ENCODE data around the gene UNCX. TPM values are rescaled to one million over a fixed set of nuclear protein-coding genes. Genes with fewer than 3 reads are reported as not detected.

The UNCX gene
- total RNA-seq, 2 donors from 2014 or later = 0.13 TPM; not detected in 1

DNA sequence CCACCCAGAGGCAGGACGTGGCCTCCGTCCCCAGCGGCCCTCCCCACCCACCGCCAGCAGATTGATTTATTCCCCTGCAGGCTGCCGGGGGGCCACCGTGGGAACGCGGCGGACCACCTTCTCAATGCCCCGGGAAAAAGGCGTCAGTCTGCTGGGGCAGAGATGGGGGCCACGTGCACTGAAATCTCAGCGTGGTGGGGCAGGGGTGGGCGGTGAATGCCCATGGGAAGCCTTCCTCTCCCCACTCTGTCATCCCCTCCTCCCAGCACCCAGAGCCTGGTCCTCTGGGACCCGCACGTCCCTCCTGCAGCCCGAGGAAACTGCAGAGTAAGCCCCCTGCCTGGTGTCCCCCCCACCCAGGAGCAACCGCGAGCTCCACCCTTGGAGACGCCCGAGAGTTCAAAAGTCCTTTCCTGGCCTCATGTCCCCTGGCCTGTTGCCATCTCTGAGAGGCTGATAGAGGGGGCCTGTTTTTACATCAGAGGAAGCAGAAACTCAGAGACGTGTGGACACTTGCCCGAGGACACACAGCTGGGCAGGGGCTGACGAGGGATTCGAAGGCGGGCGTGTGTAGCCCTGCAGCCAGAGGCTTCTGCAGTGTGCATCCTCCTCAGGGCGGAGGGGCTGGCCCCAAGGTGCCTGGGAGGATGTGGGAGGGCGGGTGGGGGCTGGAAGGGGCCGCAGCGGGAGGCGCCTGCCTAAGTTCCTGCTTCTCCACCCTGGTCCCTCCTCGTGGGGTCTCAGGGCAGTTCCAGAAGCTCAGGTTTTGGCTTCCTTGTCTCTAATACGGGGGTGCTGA is 21.8 kb downstream of the UNCX start:
- no peaks in the 10 kb centered on the region for H3K4me1 Mint-ChIP-seq
- Histone ChIP-seq H3K9ac (ENCODE audit: extremely low read depth, low read length, poor library complexity, severe bottlenecking) (no peak overlapping the region), H3K27me3 (ENCODE audit: control insufficient read depth, insufficient read depth, low read length, poor library complexity, severe bottlenecking) (peaks cover 34% of the 10 kb centered on the region), H3K27ac (ENCODE audit: low read depth, low read length) (no peak overlapping the region), H3K9me3 (ENCODE audit: control insufficient read depth, low read length) (no peaks in the 10 kb centered on the region), H3K4me1 (ENCODE audit: control insufficient read depth, insufficient read depth, low read length) (no peaks in the 10 kb centered on the region), H3K4me3 (ENCODE audit: low read length) (no peak overlapping the region), H3K36me3 (ENCODE audit: control insufficient read depth, insufficient read depth, low read length) (no peaks in the 10 kb centered on the region)
- H3K4me3 Mint-ChIP-seq = no peak overlapping the region
- H3K27me3 Mint-ChIP-seq (ENCODE audit: insufficient read depth) = peaks cover 30% of the 10 kb centered on the region
- no peaks in the 10 kb centered on the region for H3K36me3 Mint-ChIP-seq (ENCODE audit: low read depth)
- H3K9me3 Mint-ChIP-seq = no peaks in the 10 kb centered on the region
- DNase-seq = no peak
- TF ChIP-seq, protein P1, sequence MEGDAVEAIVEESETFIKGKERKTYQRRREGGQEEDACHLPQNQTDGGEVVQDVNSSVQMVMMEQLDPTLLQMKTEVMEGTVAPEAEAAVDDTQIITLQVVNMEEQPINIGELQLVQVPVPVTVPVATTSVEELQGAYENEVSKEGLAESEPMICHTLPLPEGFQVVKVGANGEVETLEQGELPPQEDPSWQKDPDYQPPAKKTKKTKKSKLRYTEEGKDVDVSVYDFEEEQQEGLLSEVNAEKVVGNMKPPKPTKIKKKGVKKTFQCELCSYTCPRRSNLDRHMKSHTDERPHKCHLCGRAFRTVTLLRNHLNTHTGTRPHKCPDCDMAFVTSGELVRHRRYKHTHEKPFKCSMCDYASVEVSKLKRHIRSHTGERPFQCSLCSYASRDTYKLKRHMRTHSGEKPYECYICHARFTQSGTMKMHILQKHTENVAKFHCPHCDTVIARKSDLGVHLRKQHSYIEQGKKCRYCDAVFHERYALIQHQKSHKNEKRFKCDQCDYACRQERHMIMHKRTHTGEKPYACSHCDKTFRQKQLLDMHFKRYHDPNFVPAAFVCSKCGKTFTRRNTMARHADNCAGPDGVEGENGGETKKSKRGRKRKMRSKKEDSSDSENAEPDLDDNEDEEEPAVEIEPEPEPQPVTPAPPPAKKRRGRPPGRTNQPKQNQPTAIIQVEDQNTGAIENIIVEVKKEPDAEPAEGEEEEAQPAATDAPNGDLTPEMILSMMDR (conservative IDR thresholded peaks at IDR 0.05) = no peak
- 86 to 87% methylated on average over 7 to 34 of the region's 34 CpGs for WGBS, 2 experiments (ENCODE audit: insufficient coverage in 1 of 2, insufficient read length in 1 of 2)
- no peak overlapping the region for H3K27ac Mint-ChIP-seq

DNA sequence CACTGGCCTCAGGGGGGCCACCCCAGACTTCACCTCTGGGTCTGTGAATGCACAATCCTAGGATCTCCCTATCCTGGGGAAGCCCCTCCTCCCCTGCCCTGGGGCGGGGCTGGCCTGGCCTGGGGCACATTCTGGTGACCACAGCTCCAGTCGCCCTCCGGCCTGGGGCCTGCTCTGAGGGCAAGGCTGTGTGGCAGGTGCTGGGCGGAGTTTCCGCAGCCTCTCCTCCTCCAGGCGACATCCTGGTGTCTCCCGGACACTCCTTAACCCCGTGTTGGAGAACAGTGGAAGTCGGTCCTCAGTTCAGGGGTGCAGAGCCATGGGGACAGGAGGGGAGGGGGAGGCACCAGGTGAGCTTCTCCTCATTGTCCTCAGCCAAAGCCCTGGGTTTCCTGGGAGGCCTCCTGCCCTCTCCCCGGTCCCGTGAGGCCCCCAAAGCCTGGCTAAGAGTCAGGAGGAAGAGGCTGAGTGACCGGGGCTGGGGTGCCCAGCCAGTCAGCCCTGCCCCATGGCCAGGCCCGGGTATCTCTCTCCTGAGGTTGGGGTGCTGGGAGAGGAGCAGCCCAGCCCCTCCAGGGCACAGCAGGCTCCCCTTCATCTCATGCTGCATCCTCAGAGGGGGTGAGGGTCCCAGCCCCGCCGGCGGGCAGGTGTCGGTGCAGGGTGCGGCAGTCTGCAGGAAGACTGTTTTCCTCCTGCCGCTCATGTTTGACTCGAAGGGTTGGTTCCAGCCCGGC is 22.6 kb downstream of the UNCX start:
- peaks cover 23% of the 10 kb centered on the region for H3K27me3 Mint-ChIP-seq (ENCODE audit: insufficient read depth)
- no peaks in the 10 kb centered on the region for H3K36me3 Mint-ChIP-seq (ENCODE audit: low read depth)
- H3K4me3 Mint-ChIP-seq = no peak overlapping the region
- Histone ChIP-seq H3K9me3 (ENCODE audit: control insufficient read depth, low read length) (no peaks in the 10 kb centered on the region), H3K4me3 (ENCODE audit: low read length) (no peak overlapping the region), H3K27ac (ENCODE audit: low read depth, low read length) (no peak overlapping the region), H3K9ac (ENCODE audit: extremely low read depth, low read length, poor library complexity, severe bottlenecking) (no peak overlapping the region), H3K27me3 (ENCODE audit: control insufficient read depth, insufficient read depth, low read length, poor library complexity, severe bottlenecking) (peaks cover 26% of the 10 kb centered on the region), H3K36me3 (ENCODE audit: control insufficient read depth, insufficient read depth, low read length) (no peaks in the 10 kb centered on the region), H3K4me1 (ENCODE audit: control insufficient read depth, insufficient read depth, low read length) (no peaks in the 10 kb centered on the region)
- WGBS, 2 experiments (ENCODE audit: insufficient coverage in 1 of 2, insufficient read length in 1 of 2) = 81% methylated on average over 15 to 21 of the region's 21 CpGs
- H3K4me1 Mint-ChIP-seq = no peaks in the 10 kb centered on the region
- H3K9me3 Mint-ChIP-seq = no peaks in the 10 kb centered on the region
- TF ChIP-seq, protein P1 (conservative IDR thresholded peaks at IDR 0.05) = no peak
- DNase-seq = peak; percentile 67
- H3K27ac Mint-ChIP-seq = no peak overlapping the region

DNA sequence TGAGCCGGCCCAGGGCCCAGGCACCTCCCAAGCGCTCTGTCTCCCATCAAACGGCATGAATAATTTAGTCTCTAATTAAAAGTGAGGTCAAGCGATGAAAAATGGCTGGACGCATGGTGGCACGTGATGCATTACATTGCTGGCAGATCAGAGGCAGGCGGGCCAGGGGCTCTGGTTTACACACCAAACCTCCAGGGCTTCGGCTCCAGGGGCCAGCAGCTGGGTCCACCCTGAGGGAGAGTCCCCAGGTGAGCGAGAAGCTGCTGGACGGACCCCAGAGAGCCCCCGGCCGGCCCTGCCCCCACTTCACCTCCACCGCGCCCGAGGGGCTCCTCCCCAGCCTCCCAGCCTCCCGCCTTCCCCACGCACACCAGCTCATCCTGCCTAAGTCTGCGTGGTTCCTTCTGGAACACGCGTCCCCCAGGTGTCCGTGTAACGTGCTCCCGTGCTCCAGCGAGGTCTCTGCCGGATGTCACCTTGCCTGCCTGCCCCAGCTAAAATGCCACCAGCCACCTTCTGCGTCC is 23.2 kb downstream of the UNCX start:
- H3K27ac Mint-ChIP-seq = no peak overlapping the region
- Histone ChIP-seq H3K9ac (ENCODE audit: extremely low read depth, low read length, poor library complexity, severe bottlenecking) (no peak overlapping the region), H3K9me3 (ENCODE audit: control insufficient read depth, low read length) (no peaks in the 10 kb centered on the region), H3K4me1 (ENCODE audit: control insufficient read depth, insufficient read depth, low read length) (no peaks in the 10 kb centered on the region), H3K36me3 (ENCODE audit: control insufficient read depth, insufficient read depth, low read length) (no peaks in the 10 kb centered on the region), H3K27ac (ENCODE audit: low read depth, low read length) (no peak overlapping the region), H3K27me3 (ENCODE audit: control insufficient read depth, insufficient read depth, low read length, poor library complexity, severe bottlenecking) (peaks cover 20% of the 10 kb centered on the region), H3K4me3 (ENCODE audit: low read length) (no peak overlapping the region)
- no peak for DNase-seq
- H3K9me3 Mint-ChIP-seq = no peaks in the 10 kb centered on the region
- no peaks in the 10 kb centered on the region for H3K36me3 Mint-ChIP-seq (ENCODE audit: low read depth)
- H3K4me1 Mint-ChIP-seq = no peaks in the 10 kb centered on the region
- H3K4me3 Mint-ChIP-seq = no peak overlapping the region
- H3K27me3 Mint-ChIP-seq (ENCODE audit: insufficient read depth) = peaks cover 20% of the 10 kb centered on the region
- TF ChIP-seq, protein P1 (conservative IDR thresholded peaks at IDR 0.05) = no peak
- WGBS, 2 experiments (ENCODE audit: insufficient coverage in 1 of 2, insufficient read length in 1 of 2) = 90 to 92% methylated on average over 26 of the region's 26 CpGs
